Measurements from ENCODE around the gene NLRP9.

NLRP9 gene

DNA sequence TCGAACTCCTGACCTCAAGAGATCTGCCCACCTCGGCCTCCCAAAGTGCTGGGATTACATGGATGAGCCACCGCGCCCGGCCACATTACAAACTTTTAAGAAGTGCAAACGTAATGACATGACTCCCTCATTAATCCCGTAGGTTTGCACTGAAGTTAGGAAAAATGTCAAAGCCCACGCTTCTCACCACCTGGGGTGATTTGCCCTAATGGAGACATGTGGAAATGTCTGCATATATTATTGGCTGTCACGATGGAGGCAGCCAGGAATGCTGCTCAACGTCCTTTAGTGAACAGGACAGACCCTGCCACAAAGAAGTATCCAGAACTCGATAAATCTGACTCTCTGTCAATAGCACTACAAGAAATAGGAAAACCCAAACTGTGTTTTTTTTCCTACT, 21.0 kb downstream of the NLRP9 start:
- TF ChIP-seq, protein P1, sequence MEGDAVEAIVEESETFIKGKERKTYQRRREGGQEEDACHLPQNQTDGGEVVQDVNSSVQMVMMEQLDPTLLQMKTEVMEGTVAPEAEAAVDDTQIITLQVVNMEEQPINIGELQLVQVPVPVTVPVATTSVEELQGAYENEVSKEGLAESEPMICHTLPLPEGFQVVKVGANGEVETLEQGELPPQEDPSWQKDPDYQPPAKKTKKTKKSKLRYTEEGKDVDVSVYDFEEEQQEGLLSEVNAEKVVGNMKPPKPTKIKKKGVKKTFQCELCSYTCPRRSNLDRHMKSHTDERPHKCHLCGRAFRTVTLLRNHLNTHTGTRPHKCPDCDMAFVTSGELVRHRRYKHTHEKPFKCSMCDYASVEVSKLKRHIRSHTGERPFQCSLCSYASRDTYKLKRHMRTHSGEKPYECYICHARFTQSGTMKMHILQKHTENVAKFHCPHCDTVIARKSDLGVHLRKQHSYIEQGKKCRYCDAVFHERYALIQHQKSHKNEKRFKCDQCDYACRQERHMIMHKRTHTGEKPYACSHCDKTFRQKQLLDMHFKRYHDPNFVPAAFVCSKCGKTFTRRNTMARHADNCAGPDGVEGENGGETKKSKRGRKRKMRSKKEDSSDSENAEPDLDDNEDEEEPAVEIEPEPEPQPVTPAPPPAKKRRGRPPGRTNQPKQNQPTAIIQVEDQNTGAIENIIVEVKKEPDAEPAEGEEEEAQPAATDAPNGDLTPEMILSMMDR (IDR thresholded peaks at IDR 0.05): no peak
- H3K36me3 ChIP-seq: no peaks in the 10 kb centered on the region
- intact Hi-C loops (cut with DNase I; ENCODE audit: low total_unique reads): no loop called here
- no peak overlapping the region for H3K4me3 ChIP-seq
- H3K9me3 ChIP-seq: no peaks in the 10 kb centered on the region
- H3K27ac ChIP-seq: no peak overlapping the region
- no peaks in the 10 kb centered on the region for H3K4me1 ChIP-seq
- H3K27me3 ChIP-seq: peaks cover 0 to 28% of the 10 kb centered on the region in 2 donors
- no peak for DNase-seq

DNA sequence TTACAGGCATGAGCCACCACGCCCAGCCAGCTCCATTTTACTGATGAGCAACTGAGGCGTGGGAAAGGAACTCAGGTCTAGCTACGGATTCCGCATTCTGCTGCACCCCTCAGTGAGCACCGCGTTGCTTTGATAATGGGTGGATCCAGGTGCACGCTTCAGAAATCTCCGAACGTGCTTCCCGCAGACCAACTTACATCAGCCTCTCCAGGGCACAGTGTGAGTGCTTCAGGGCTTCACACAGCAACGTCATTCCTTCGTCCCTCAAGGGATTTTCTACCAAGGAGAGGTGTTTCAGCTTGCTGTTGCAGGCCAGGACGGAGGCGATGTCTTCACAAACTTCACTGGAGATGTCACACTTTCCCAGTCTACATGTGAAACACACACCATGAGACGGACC, 21.7 kb downstream of the NLRP9 start:
- Histone ChIP-seq H3K27me3 (peaks cover 0 to 28% of the 10 kb centered on the region in 2 donors), H3K9me3 (no peaks in the 10 kb centered on the region), H3K27ac (no peak overlapping the region), H3K4me1 (no peaks in the 10 kb centered on the region), H3K4me3 (no peak overlapping the region), H3K36me3 (no peaks in the 10 kb centered on the region)
- intact Hi-C loops (cut with DNase I; ENCODE audit: low total_unique reads): no loop called here
- DNase-seq: no peak
- TF ChIP-seq, protein P1 (IDR thresholded peaks at IDR 0.05): no peak

DNA sequence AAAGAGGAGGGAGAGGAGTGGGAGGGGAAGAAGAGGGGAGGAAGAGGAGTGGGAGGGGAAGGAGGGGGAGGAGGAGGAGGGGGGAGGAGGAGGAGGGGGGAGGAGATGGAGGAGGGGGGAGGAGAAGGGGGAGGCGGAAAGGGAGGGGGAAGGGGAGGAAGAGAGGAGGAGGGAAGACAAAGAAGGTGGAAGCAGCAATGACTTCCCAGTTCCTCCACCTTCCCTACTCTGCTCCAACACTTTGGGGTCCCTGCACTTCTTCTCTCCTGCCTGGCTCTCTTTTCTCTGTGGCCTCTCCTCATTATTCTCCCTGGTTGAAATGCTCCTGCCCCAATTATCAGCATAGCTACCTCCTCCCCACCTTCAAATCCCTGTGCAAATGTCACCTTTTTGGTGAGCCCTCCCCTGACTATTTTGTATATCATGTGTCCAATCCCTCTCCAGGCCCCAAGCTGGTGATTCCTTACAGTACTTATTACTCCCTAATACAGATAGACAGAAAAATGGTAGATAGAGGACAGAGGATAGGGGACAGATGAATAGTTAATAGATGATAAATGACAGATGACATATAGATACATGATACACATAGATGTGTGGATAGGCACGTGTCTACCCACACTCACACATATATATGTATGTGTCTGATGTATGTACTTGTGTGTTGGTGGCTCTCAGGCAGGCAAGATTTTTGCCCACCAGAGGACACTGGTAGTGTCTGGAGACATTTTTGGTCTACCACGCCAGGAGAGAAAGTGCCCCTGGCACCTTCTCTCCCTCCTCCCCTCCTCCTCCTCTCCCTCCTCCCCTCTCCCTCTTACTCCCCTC, 25.2 kb downstream of the NLRP9 start:
- DNase-seq: no peak
- Histone ChIP-seq H3K27ac (no peak overlapping the region), H3K27me3 (peaks cover 0 to 8% of the 10 kb centered on the region in 2 donors), H3K4me3 (no peak overlapping the region), H3K9me3 (no peaks in the 10 kb centered on the region), H3K36me3 (no peaks in the 10 kb centered on the region), H3K4me1 (no peaks in the 10 kb centered on the region)
- TF ChIP-seq, protein P1 (IDR thresholded peaks at IDR 0.05): no peak
- intact Hi-C loops (cut with DNase I; ENCODE audit: low total_unique reads): no loop called here

DNA sequence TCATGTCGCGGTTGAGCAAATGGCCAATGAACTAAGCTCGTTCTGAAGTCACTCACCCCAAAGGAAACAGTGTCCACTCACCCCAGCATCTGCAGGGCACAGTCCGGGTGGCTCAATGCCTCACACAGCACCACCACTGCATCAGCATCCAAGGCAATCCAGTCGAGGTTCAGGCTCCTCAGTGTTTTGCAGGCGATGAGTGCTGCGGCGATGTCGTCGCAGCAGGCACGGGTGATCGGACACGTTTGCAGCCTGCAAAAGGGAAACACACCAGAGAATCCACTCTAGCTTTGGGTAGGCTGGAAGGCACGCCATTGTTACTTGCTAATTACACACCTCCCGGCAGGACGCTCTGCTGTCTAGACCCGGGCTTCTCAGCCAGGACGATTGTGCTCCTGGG, 26.5 kb downstream of the NLRP9 start:
- intact Hi-C loops (cut with DNase I; ENCODE audit: low total_unique reads): no loop called here
- DNase-seq: no peak
- H3K4me3 ChIP-seq: no peak overlapping the region
- H3K9me3 ChIP-seq: no peaks in the 10 kb centered on the region
- peaks cover 0 to 2% of the 10 kb centered on the region in 2 donors for H3K27me3 ChIP-seq
- H3K36me3 ChIP-seq: no peaks in the 10 kb centered on the region
- TF ChIP-seq, protein P1 (IDR thresholded peaks at IDR 0.05): no peak
- no peaks in the 10 kb centered on the region for H3K4me1 ChIP-seq
- H3K27ac ChIP-seq: no peak overlapping the region

DNA sequence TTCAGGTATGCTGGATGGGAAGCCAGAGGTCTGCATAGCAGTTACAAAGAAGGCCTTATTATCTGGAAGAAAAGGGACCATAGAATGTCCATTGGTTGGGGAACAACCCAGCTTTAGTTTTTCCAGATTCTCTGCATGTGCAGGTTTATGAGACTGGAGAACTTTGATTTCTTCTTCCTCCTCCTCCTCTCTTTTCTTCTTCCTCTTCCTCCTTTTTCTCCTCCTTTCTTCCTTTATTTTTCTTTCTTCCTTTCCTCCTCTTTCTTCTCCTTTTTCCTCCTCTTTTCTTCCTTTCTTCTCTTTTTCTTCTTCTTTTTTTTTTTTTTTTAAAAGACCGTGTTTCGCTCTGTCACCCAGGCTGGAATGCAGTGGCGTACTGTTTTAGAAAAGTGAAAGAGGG, 32.2 kb downstream of the NLRP9 start:
- intact Hi-C loops (cut with DNase I; ENCODE audit: low total_unique reads): no loop called here
- no peak for DNase-seq
- TF ChIP-seq, protein P1 (IDR thresholded peaks at IDR 0.05): no peak

More for the DNA sequence above, 32.2 kb downstream of the NLRP9 start:
- H3K9me3 ChIP-seq: no peaks in the 10 kb centered on the region
- H3K4me1 ChIP-seq: no peaks in the 10 kb centered on the region
- no peak overlapping the region for H3K27ac ChIP-seq
- H3K27me3 ChIP-seq: no peaks in the 10 kb centered on the region
- H3K36me3 ChIP-seq: peaks cover 6 to 10% (median 7%) of the 10 kb centered on the region in 3 donors
- H3K4me3 ChIP-seq: no peak overlapping the region

Data from tibial artery (tissue), 4 donors.